GM13976 (cell line): ENCODE measurements around the gene CRYBB3.

Experiments used
- DNase-seq: peaks from one replicate; pipeline ENCODE4 v3.0.0; 2012; ENCODE audit warnings: low spot score
- in situ Hi-C: fragments of 300-500 bp; cut with MboI; formaldehyde crosslinking; loops from one replicate; pipeline ENCODE4 v1.12.0; 2022; ENCODE audit warnings: low sequenced_read_pairs, mixed read lengths, inconsistent platforms; ENCODE audit not compliant: unreplicated experiment
- TF ChIP-seq, protein P1 (sequence below): IDR thresholded peaks from 2 replicates; pipeline ENCODE4 v1.5.1; 2012; ENCODE audit warnings: borderline replicate concordance, mild to moderate bottlenecking; ENCODE audit not compliant: insufficient read depth; ENCODE audit errors: extremely low read depth, missing control alignments, control extremely low read depth

CRYBB3 gene

GRCh38 chr22:25183949-25184619 lies 15.6 kb upstream of the CRYBB3 start:
- TF ChIP-seq, protein P1, sequence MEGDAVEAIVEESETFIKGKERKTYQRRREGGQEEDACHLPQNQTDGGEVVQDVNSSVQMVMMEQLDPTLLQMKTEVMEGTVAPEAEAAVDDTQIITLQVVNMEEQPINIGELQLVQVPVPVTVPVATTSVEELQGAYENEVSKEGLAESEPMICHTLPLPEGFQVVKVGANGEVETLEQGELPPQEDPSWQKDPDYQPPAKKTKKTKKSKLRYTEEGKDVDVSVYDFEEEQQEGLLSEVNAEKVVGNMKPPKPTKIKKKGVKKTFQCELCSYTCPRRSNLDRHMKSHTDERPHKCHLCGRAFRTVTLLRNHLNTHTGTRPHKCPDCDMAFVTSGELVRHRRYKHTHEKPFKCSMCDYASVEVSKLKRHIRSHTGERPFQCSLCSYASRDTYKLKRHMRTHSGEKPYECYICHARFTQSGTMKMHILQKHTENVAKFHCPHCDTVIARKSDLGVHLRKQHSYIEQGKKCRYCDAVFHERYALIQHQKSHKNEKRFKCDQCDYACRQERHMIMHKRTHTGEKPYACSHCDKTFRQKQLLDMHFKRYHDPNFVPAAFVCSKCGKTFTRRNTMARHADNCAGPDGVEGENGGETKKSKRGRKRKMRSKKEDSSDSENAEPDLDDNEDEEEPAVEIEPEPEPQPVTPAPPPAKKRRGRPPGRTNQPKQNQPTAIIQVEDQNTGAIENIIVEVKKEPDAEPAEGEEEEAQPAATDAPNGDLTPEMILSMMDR: no peak
- DNase-seq: no peak
- in situ Hi-C loops: no loop called here

- TF ChIP-seq, protein P1: no peak
- no peak for DNase-seq
- in situ Hi-C loops: no loop called here
Observed at GRCh38 chr22:25186140-25186539, 13.5 kb upstream of the CRYBB3 start.

- in situ Hi-C loops: no loop called here
- TF ChIP-seq, protein P1: no peak
- DNase-seq: no peak
Observed at GRCh38 chr22:25187469-25187868, 12.2 kb upstream of the CRYBB3 start.

DNA sequence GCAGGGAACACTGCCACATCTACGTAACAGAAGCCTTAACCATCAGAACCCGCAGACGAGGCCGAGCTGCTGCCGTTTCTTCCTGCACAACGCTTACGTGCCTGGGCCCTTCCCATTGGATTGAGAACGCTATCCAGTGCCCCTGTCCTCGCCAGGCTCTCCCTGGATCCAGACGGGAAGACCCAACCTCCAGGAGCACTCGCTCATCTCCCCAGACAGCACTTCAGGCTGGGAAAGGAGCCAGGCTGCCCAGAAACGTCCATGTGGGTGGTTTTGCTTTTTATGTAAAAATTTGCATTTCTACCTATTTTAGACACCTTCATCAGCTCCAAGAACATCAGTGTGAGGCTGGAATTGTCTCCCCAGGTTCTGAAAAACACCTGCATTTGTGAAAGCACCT lies 7.3 kb upstream of the CRYBB3 start:
- in situ Hi-C loops: no loop called here

DNA sequence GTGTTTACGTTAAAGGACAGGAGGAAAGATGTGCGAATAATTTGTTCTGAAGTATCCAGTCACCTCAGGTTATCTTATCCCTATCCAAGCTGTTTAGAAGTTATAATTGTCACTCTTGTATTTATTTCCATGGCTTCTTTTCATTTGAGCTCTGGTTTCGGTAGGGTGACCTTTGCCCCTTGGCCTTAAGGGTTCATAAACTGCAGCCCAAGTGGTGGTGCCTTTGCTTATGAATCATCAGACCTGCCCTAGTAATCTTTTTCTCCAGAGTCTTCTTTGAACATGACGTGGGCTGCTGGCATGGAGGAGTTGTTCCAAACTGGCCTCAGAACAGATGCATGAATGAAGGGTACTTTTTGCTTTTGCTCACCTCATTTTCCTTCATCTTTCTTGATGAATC lies 6.5 kb upstream of the CRYBB3 start:
- TF ChIP-seq, protein P1: no peak
- no peak for DNase-seq
- in situ Hi-C loops: no loop called here

More for the DNA sequence above, 7.3 kb upstream of the CRYBB3 start:
- TF ChIP-seq, protein P1: no peak
- DNase-seq: no peak

DNA sequence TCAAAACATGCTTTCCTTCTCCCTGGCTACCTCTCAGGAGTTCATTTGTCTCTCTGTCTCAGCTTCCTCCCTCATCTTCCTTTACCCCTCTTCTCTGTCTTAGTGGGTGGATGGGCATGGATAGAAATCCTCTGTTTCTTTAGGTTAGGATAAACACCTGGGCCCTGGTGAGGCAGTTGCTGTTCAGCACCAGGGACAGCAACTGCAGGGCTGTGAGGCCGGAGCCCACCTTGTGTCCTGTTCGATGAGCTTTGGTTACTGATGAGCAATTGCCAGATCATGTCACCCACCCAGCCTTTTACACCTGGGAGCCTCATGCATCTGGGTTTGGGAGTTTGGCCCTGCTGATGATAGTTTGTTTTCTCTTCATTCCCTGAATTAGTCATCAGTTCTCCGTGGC lies 6.1 kb upstream of the CRYBB3 start:
- TF ChIP-seq, protein P1: no peak
- in situ Hi-C loops: no loop called here
- DNase-seq: no peak
